NOMO-1 (cell line): ENCODE results near the gene SLC4A2.

Experiments used
- DNase-seq, 2 experiments: peaks; one replicate each; lab custom pipeline; 2025; ENCODE audit not compliant: unreplicated experiment in 2 of 2; lab: John Stamatoyannopoulos, UW

Gene SLC4A2

GRCh38 chr7:151061213-151062110 lies 2.1 kb downstream of the SLC4A2 start:
- DNase-seq: no peak

DNA sequence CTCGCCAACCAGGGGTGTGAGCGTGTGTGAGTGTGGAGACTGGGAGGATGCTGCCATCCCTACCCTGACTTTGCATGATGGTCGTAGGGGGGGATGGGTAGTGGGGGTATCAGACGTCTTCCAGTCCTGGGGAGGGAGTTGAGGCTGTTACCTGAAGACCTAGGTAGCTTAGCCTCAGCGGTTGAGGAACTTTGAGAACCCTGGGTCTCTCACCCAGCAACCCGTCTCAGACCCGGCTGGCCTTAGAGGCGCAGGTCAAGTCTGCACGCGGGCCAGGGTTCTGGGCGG lies 2.7 kb downstream of the SLC4A2 start:
- no peak for DNase-seq

- no peak for DNase-seq
Measured at GRCh38 chr7:151062399-151063211, 3.2 kb downstream of the SLC4A2 start.

DNA sequence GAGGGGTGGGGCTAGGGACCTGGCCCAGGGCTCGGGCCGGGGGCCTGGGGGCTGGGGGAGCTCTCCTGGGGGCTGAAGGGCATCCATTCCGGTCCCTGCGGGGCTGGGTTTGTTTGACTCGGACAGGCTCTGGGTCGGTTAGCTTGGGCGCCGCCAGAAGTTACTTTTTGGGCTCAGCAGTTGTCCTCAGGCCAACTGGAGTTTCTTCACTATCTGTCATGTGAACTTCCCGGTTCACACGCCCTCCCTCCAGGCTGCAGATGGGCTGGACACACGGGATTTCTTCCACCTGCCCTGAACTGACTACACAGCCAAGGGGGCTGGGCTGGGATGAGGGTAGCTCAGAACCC lies 3.8 kb downstream of the SLC4A2 start:
- DNase-seq: no peak

GRCh38 chr7:151064454-151064853 lies 5.1 kb downstream of the SLC4A2 start:
- no peak for DNase-seq

DNA sequence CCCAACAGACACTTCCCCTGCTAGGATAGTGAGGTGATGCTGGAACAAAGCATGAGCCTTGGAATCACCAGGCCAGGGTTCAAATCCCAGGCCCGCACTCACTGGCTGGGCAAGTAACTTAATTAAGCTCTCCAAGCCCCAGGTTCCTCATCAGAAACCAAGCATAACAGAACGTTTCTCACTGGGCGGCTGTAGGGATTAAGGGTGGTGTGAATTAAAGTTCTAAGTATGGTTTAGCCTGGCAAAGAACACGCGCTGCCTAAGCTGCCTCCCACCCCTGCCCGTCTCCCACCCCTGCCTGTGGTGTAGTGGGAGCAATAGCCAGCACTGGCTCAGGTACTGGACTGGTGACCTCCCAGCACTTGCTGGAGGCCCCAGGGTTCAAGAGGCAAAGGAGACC lies 5.6 kb downstream of the SLC4A2 start:
- DNase-seq: no peak

GRCh38 chr7:151065516-151065915 lies 6.1 kb downstream of the SLC4A2 start:
- no peak for DNase-seq

GRCh38 chr7:151066273-151066974 lies 7.0 kb downstream of the SLC4A2 start:
- no peak for DNase-seq

DNA sequence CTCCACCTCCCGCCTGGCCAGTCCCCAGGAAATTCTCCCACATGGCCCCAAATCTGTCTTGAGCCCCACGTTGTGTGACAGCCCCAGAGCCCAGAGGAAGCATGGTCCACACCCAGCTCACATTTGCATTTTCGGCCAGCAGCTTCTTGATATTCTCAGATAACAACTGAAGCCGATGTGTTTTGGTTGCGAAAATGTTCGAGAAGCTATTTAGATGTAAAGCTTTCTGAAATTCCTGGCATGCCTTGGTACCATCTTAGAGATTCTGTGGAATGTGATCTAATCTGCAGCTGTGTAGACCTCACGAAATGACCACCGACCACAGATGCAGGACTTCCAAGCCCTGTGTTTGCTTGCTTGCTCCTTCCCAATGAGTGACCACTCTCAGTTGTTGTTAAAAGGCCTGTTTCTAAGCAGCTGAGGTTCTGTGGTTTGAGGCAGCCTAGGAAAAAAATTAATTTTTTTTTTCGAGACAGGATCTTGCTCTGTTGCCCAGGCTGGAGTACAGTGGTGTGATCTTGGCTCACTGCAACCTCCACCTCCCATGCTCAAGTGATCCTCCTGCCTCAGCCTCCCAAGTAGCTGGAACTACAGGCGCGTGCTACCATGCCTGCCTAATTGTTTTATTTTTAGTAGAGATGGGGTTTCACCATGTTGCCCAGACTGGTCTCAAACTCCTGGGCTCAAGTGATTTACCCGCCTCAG lies 8.8 kb downstream of the SLC4A2 start:
- no peak for DNase-seq

- no peak for DNase-seq
Measured at GRCh38 chr7:151069841-151070573, 10.6 kb downstream of the SLC4A2 start.

GRCh38 chr7:151070574-151070960 lies 11.2 kb downstream of the SLC4A2 start:
- no peak for DNase-seq

DNA sequence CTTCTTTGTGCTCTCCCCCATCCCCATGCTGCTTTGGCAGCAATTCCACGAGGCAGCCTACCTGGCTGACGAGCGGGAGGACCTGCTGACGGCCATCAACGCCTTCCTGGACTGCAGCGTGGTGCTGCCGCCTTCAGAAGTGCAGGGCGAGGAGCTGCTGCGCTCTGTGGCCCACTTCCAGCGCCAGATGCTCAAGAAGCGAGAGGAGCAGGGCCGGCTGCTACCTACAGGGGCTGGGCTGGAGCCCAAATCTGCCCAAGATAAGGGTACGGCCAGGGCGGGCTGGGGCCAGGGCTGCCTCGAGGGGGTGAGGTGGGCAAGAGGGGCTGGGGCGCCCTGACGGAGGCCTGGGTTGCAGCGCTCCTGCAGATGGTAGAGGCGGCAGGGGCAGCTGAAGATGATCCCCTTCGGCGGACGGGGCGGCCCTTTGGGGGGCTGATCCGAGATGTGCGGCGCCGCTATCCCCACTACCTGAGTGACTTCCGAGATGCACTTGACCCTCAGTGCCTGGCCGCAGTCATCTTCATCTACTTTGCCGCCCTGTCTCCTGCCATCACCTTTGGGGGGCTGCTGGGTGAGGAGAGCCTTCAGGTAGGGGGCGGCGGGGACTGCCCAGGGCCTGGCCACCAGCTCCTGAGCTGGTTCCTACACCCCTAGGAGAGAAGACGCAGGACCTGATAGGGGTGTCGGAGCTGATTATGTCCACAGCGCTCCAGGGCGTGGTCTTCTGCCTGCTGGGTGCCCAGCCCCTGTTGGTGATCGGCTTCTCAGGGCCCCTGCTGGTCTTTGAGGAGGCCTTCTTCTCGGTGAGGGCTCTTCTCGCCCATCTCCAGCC lies 11.9 kb downstream of the SLC4A2 start:
- DNase-seq: no peak

DNA sequence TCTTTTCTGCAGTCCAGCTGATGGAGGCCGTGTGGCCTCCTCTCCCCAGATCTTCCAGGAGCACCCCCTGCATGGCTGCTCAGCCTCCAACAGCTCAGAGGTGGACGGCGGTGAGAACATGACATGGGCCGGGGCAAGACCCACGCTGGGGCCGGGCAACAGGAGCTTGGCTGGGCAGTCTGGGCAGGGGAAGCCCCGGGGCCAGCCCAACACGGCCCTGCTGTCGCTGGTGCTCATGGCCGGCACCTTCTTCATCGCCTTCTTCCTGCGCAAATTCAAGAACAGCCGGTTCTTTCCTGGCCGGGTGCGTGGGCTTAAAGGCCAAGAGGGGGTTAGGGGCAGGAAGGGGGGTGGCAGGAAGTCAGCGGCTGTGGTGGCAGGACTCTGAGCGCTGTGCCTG lies 14.6 kb downstream of the SLC4A2 start:
- DNase-seq: no peak

GRCh38 chr7:151074817-151075661 lies 15.7 kb downstream of the SLC4A2 start:
- no peak for DNase-seq

DNA sequence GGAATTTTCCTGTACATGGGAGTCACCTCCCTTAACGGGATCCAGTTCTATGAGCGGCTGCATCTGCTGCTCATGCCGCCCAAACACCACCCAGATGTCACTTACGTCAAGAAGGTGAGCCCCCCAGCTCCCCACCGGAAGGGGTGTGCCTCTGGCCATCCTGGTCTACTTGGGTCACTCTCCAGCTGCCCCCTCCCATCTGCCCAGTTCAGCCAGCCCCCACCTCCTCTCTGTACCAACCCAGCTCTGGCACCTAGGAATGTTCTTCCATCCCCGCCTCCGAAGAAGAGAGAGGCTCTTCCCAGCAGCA lies 16.2 kb downstream of the SLC4A2 start:
- no peak for DNase-seq

- DNase-seq: no peak
Measured at GRCh38 chr7:151075978-151076426, 16.6 kb downstream of the SLC4A2 start.

- no peak for DNase-seq
Measured at GRCh38 chr7:151076863-151077704, 17.7 kb downstream of the SLC4A2 start.

GRCh38 chr7:151077705-151078232 lies 18.4 kb downstream of the SLC4A2 start:
- DNase-seq: no peak
